ENCODE results near the gene SOX12.
"Not testable (repeated sequence)": the region's sequence is repeated elsewhere in the genome, so short reads cannot be mapped to it uniquely, and the experiment has no call there.

The SOX12 gene

DNA sequence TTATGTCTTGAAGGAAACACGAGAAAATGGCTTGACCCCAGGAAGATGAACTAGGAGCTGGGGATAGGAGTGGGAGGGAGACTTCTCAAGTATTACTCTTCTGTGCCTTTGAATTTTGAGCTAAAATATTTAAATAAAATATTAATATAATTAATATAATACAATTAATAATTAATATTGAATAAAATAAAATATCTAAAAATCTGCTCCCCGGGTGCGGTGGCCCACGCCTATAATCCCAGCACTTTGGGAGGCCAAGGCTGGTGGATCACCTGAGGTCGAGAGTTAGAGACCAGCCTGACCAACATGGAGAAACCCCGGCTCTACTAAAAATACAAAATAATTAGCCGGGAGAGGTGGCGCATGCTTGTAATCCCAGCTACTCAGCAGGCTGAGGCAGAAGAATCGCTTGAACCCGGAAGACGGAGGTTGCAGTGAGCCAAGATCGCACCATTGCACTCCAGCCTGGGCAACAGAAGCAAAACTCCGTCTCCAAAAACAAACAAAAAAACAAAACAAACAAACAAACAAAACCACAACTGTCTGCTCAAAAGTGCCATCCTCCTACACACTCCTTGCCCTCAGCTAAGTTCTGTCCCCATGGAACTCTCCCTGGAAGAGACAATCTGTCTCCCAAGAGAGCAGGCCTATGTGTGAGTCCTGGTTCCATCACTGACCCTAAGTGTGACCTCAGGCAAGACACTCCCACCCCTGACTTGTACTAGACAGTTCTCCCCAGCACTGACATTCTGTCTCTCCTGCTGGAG lies 41.5 kb downstream of the SOX12 start:
- in situ Hi-C loops (cut with MboI; ENCODE audit: low sequenced_read_pairs, unreplicated experiment): no loop called here
- TF ChIP-seq, protein P1, sequence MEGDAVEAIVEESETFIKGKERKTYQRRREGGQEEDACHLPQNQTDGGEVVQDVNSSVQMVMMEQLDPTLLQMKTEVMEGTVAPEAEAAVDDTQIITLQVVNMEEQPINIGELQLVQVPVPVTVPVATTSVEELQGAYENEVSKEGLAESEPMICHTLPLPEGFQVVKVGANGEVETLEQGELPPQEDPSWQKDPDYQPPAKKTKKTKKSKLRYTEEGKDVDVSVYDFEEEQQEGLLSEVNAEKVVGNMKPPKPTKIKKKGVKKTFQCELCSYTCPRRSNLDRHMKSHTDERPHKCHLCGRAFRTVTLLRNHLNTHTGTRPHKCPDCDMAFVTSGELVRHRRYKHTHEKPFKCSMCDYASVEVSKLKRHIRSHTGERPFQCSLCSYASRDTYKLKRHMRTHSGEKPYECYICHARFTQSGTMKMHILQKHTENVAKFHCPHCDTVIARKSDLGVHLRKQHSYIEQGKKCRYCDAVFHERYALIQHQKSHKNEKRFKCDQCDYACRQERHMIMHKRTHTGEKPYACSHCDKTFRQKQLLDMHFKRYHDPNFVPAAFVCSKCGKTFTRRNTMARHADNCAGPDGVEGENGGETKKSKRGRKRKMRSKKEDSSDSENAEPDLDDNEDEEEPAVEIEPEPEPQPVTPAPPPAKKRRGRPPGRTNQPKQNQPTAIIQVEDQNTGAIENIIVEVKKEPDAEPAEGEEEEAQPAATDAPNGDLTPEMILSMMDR (IDR thresholded peaks at IDR 0.05; ENCODE audit: borderline replicate concordance, control extremely low read depth, extremely low read depth, insufficient read depth, missing control alignments): no peak
- no peak for DNase-seq (ENCODE audit: low spot score)

DNA sequence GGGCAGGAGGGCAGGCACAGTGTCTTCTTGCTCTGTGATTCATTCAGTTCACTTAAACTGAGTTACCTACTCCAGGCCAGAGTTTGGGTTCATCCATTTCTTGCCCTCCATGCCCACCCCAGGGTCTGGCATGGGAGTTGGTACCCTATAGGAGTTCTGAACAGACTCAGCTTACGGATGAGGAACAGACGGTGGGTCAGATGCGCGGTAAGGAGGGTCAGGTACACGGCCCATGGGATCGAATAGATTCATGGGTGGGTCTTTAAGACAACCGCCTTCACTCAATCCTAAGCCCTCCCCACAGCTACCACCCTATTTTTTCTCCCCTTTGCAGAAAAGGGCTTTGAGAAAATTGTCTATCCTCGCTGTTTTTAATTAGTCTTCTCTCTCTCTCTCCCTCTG lies 42.1 kb downstream of the SOX12 start:
- TF ChIP-seq, protein P1 (IDR thresholded peaks at IDR 0.05; ENCODE audit: borderline replicate concordance, control extremely low read depth, extremely low read depth, insufficient read depth, missing control alignments): no peak
- in situ Hi-C loops (cut with MboI; ENCODE audit: low sequenced_read_pairs, unreplicated experiment): no loop called here
- DNase-seq (ENCODE audit: low spot score): no peak

DNA sequence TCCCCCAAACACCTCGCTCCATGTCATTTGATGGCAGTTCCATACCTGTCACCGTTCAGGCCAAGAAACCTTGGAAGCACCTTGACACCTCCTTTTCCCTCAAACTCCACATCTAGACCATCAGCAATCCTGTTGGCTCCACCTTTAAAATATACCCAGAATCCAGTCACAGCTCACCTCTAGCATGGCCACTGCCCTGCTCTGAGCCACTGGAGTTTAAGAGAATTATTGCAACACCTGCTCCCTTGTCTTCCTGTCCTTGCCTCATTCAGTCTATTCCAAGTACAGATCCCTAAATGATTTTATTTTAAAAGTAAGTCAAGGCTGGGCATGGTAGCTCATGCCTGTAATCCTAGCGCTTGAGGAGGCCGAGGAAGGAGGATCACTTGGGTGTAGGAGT lies 43.6 kb downstream of the SOX12 start:
- no peak for DNase-seq (ENCODE audit: low spot score)
- TF ChIP-seq, protein P1 (IDR thresholded peaks at IDR 0.05; ENCODE audit: borderline replicate concordance, control extremely low read depth, extremely low read depth, insufficient read depth, missing control alignments): no peak
- in situ Hi-C loops (cut with MboI; ENCODE audit: low sequenced_read_pairs, unreplicated experiment): no loop called here

DNA sequence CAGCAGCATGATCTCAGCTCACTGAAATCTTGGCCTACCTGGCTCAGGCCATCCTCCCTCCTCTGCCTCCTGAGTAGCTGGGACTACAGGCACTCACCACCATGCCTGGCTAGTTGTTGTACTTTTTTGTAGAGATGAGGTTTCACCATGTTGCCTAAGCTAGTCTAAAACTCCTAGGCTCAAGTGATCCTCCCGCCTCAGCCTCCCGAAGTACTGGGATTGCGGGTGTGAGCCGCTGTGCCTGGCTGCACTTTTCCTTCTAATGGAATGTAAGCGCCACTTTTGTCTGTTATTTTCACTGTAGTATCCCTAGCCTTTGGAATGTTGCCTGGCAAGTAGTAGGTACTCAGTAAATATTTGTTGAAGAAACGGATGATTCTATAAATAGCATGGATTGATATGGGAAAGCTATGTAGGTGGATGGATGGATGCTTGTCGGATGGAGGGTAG lies 44.8 kb downstream of the SOX12 start:
- in situ Hi-C loops (cut with MboI; ENCODE audit: low sequenced_read_pairs, unreplicated experiment): no loop called here
- TF ChIP-seq, protein P1 (IDR thresholded peaks at IDR 0.05; ENCODE audit: borderline replicate concordance, control extremely low read depth, extremely low read depth, insufficient read depth, missing control alignments): no peak
- no peak for DNase-seq (ENCODE audit: low spot score)

DNA sequence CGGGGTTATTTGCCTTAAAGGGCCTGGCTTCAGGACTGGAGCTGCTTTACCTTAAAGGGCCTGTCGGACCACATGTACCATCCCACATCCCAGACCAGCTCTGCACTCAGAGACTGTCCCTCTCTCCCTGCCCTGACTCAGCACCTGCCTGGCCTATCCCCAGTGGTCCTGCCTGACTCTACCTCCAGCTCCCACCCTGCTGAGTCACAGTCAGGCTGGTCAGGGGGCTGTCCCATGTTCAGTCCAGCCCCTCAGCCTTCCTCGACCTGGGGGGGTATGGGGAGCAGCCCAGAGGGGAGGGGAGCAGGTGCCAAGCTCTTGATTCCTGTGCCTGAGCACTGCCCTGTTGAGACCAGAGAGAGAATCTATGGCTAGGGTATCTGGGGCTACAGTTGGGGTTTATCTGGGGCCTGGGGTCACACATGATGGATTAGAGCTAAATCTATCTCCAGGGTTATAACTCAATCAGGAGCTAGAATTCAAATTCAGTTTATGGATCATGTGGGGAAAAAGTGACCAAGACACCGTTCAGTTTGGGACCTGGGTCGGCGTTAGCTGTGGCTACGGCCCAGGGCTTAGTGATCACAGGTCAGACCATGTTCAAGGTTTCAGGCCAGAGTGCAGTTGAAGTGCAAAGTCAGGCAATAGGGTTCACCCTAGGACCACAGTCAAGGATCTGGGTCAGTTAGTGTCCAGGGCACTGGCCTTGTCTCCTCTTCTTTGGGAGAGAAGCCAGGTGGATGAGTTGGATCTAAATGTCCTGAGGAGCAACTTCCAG lies 45.8 kb downstream of the SOX12 start:
- TF ChIP-seq, protein P1 (IDR thresholded peaks at IDR 0.05; ENCODE audit: borderline replicate concordance, control extremely low read depth, extremely low read depth, insufficient read depth, missing control alignments): no peak
- no peak for DNase-seq (ENCODE audit: low spot score)
- in situ Hi-C loops (cut with MboI; ENCODE audit: low sequenced_read_pairs, unreplicated experiment): no loop called here

DNA sequence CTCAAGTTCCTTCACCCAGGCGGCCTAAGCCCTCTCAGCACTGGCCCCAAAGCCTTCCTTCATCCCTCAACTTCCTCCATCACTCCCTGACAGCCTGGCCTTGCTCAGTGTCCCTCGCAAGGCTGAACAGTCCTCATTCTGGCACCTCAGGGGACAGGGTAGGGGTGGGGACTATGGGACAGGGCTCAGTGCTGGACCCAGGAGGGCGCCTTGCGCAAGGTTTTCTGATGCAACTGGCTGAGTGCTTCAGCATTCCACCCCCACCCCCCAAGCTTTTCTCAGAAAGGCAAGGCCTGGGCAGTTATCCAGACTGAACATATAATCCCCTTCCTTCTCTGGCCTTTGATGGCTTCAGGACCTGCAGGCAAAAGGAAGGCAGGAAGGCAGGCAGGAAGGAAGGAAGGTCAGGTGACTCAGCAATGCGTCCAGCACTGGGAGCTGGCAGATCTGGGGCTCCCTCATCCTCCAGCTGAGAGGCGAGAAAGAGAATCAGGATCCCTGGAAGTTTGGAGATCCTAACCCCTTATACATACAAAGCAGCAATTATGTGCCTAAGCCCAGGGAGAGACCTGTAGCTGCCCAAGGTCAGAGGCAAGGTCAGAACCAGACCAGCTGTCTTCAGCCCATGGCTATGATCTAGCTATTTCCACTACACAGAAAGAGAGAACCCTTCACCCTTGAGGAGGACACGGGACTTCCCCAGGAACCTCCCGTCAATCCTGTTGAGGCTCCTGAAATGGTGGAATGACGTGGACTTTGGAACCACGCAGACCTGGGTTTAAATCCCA lies 46.6 kb downstream of the SOX12 start:
- TF ChIP-seq, protein P1 (IDR thresholded peaks at IDR 0.05; ENCODE audit: borderline replicate concordance, control extremely low read depth, extremely low read depth, insufficient read depth, missing control alignments): no peak
- in situ Hi-C loops (cut with MboI; ENCODE audit: low sequenced_read_pairs, unreplicated experiment): no loop called here
- no peak for DNase-seq (ENCODE audit: low spot score)

DNA sequence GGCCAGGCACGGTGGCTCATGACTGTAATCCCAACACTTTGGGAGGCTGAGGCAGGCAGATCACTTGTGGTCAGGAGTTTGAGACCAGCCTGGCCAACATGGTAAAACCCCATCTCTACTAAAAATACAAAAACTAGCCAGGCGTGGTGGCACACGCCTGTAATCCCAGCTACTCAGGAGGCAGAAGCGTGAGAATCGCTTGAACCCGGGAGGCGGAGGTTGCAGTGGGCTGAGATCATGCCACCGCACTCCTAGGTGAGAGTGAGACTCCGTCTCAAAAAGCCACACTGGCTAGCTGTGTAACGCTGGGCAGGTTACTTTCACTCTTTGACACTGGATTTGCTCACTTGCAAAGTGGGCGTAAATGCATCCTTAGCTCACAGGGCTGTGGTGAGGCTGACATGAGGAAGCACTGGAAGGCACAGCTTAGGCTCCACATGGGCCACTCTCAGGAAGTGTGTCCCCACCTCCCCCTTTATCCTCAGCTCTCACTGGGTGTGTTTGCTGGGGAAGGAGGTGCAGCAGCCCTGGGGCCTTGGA lies 47.3 kb downstream of the SOX12 start:
- in situ Hi-C loops (cut with MboI; ENCODE audit: low sequenced_read_pairs, unreplicated experiment); DNase-seq (ENCODE audit: low spot score): not testable (repeated sequence)

Data from GM13976 (cell line).